OCI-LY7 (cell line): ENCODE data around the gene TRIP13. TPM values are rescaled to one million over a fixed set of nuclear protein-coding genes. Genes with fewer than 3 reads are reported as not detected.

ENCODE experiments used
- BruUV-seq: library from RNA; stranded (reverse); fragments of 400-500 nt; replicated peaks from 2 replicates; lab custom pipeline; 2021; lab: Mats Ljungman, UMichigan
- CTCF ChIA-PET: fragments of 300-600 bp; sonication (Branson Sonifier 250); formaldehyde crosslinking; loops from one replicate; lab custom pipeline; 2022; ENCODE audit warnings: antibody characterized with exemption; ENCODE audit not compliant: unreplicated experiment; lab: Charles Lee
- POLR2A ChIA-PET: fragments of 300-600 bp; sonication (Branson Sonifier 250); formaldehyde crosslinking; loops from one replicate; lab custom pipeline; 2022; ENCODE audit warnings: antibody characterized with exemption; lab: Charles Lee
- DNase-seq: peaks from one replicate; pipeline ENCODE4 v3.0.0-alpha.2; 2015; ENCODE audit warnings: low spot score
- H2AFZ ChIP-seq: fragments of 200-600 bp; sonication (generic), shearing (Covaris generic); 2 replicates; pipeline ENCODE4 v1.6.1; 2014; ENCODE audit warnings: mild to moderate bottlenecking, antibody characterized with exemption, low read length, moderate library complexity
- H3K27ac ChIP-seq: fragments of 200-600 bp; sonication (generic); 2 replicates; pipeline ENCODE4 v1.5.1; 2014; ENCODE audit warnings: mixed run types, low read depth, mild to moderate bottlenecking, moderate library complexity, low read length, inconsistent platforms; ENCODE audit not compliant: poor library complexity, severe bottlenecking
- H3K36me3 ChIP-seq: fragments of 200-600 bp; sonication (generic); 2 replicates; pipeline ENCODE4 v1.6.1; 2014; ENCODE audit warnings: mild to moderate bottlenecking, antibody characterized with exemption, low read length, moderate library complexity, mixed read lengths; ENCODE audit not compliant: insufficient read depth
- H3K4me1 ChIP-seq: fragments of 200-600 bp; sonication (generic); 2 replicates; pipeline ENCODE4 v1.5.1; 2014; ENCODE audit warnings: mild to moderate bottlenecking, low read length; ENCODE audit not compliant: insufficient read depth, poor library complexity, severe bottlenecking
- H3K4me2 ChIP-seq: fragments of 200-600 bp; sonication (generic); 2 replicates; pipeline ENCODE4 v1.6.1; 2014; ENCODE audit warnings: mild to moderate bottlenecking, low read length
- H3K4me3 ChIP-seq: fragments of 200-600 bp; sonication (generic); 2 replicates; pipeline ENCODE4 v1.5.1; 2014; ENCODE audit warnings: mild to moderate bottlenecking, low read depth, low read length; ENCODE audit not compliant: poor library complexity, severe bottlenecking
- H3K79me2 ChIP-seq: fragments of 200-600 bp; sonication (generic); 2 replicates; pipeline ENCODE4 v1.6.1; 2016; ENCODE audit warnings: low read depth, mild to moderate bottlenecking, low read length, moderate library complexity, mixed read lengths; ENCODE audit not compliant: insufficient read depth
- H3K9me2 ChIP-seq: fragments of 200-600 bp; sonication (generic); 2 replicates; pipeline ENCODE4 v1.6.1; 2016; ENCODE audit warnings: mild to moderate bottlenecking, low read length, mixed read lengths; ENCODE audit not compliant: insufficient read depth
- H3K9me3 ChIP-seq: fragments of 200-600 bp; sonication (generic); 2 replicates; pipeline ENCODE4 v1.6.1; 2014; ENCODE audit warnings: mild to moderate bottlenecking, mixed run types, low read length, mixed read lengths
- H4K20me1 ChIP-seq: fragments of 200-600 bp; sonication (generic); 2 replicates; pipeline ENCODE4 v1.6.1; 2014; ENCODE audit warnings: mild to moderate bottlenecking, antibody characterized with exemption, low read length, moderate library complexity, mixed read lengths; ENCODE audit not compliant: insufficient read depth
- EZH2phosphoT487 ChIP-seq: fragments of 200-600 bp; sonication (generic); IDR thresholded peaks from 2 replicates; pipeline ENCODE4 v1.6.1; 2018; ENCODE audit warnings: low read depth, borderline replicate concordance, mild to moderate bottlenecking, mixed run types, antibody characterized with exemption, low read length, moderate library complexity, mixed read lengths
- intact Hi-C: fragments of 100-400 bp; cut with micrococcal nuclease; formaldehyde crosslinking; loops from one replicate; pipeline ENCODE4 v1.10.0; 2022; ENCODE audit not compliant: unreplicated experiment
- total RNA-seq, 2 experiments: library from RNA; depleted of rRNA in 1 of 2; stranded (reverse); fragments of >200 nt in 1 of 2; shearing (Covaris generic) in 1 of 2; gene quantifications; 2 replicates each; pipeline ENCODE4 v1.2.3, GENCODE V29; 2014 to 2022
- TF ChIP-seq, protein P1 (sequence below): fragments of 200-600 bp; sonication (generic); conservative IDR thresholded peaks from 2 replicates; pipeline ENCODE4 v1.5.1; 2014; ENCODE audit warnings: mild to moderate bottlenecking, antibody characterized with exemption, low read length, moderate library complexity, mixed read lengths

Gene TRIP13
- total RNA-seq, 2 experiments from 2014 or later, result 46.6 to 59.4 TPM

DNA sequence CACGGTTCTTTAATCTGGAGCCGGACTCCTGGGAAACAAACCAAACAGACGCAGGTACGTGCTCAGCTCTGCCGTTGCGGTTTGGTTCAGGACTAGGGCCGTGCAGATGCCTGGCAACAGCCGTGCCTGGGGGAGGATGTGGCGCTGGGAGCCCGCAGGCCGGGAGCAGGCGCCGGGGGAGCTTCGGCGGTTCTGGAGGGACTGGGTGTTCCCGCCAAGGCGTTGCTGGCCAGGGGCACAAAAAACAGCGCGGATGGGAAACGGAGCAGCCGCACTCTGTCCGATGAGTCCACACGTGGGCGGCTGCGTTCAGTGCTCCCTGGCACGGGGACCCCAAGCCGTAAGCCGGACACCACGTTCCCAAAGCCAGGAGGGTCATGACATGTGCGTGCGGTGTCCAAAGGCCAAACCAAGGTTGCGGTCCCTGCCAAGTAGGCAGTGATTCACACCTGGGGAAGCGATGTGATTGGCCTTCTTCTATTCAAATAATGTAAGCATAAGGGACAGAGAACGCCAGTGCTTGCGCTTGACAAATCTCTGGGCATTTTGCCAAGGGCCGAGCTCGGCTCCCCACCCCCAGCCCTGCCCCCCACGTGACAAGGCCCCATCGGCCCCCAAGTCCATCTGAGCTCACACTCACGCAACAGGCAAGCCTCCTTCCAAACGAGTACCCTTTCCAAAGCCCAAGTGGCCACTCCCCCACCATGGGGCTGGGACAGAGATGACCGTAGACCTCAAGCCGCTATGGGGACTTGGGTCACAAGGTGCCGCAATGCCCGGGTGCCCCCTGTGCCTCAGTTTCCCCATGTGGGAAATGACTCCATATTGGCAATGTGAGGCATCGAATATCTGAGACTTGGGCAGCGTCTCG lies 66.3 kb downstream of the TRIP13 start:
- Histone ChIP-seq H3K27ac (no peak overlapping the region), H4K20me1 (no peaks in the 10 kb centered on the region), H2AFZ (no peak overlapping the region), H3K36me3 (no peaks in the 10 kb centered on the region), H3K9me3 (no peaks in the 10 kb centered on the region), H3K4me2 (no peak overlapping the region), H3K4me1 (no peaks in the 10 kb centered on the region), H3K4me3 (no peak overlapping the region), H3K9me2 (no peaks in the 10 kb centered on the region), H3K79me2 (no peaks in the 10 kb centered on the region)
- DNase-seq, result no peak
- ChIA-PET POLR2A (no interaction called here), CTCF (no interaction called here)
- TF ChIP-seq, protein P1, sequence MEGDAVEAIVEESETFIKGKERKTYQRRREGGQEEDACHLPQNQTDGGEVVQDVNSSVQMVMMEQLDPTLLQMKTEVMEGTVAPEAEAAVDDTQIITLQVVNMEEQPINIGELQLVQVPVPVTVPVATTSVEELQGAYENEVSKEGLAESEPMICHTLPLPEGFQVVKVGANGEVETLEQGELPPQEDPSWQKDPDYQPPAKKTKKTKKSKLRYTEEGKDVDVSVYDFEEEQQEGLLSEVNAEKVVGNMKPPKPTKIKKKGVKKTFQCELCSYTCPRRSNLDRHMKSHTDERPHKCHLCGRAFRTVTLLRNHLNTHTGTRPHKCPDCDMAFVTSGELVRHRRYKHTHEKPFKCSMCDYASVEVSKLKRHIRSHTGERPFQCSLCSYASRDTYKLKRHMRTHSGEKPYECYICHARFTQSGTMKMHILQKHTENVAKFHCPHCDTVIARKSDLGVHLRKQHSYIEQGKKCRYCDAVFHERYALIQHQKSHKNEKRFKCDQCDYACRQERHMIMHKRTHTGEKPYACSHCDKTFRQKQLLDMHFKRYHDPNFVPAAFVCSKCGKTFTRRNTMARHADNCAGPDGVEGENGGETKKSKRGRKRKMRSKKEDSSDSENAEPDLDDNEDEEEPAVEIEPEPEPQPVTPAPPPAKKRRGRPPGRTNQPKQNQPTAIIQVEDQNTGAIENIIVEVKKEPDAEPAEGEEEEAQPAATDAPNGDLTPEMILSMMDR, result no peak
- TF ChIP-seq EZH2phosphoT487, result no peak
- no TSS peak for BruUV-seq
- intact Hi-C loops, result no loop called here

DNA sequence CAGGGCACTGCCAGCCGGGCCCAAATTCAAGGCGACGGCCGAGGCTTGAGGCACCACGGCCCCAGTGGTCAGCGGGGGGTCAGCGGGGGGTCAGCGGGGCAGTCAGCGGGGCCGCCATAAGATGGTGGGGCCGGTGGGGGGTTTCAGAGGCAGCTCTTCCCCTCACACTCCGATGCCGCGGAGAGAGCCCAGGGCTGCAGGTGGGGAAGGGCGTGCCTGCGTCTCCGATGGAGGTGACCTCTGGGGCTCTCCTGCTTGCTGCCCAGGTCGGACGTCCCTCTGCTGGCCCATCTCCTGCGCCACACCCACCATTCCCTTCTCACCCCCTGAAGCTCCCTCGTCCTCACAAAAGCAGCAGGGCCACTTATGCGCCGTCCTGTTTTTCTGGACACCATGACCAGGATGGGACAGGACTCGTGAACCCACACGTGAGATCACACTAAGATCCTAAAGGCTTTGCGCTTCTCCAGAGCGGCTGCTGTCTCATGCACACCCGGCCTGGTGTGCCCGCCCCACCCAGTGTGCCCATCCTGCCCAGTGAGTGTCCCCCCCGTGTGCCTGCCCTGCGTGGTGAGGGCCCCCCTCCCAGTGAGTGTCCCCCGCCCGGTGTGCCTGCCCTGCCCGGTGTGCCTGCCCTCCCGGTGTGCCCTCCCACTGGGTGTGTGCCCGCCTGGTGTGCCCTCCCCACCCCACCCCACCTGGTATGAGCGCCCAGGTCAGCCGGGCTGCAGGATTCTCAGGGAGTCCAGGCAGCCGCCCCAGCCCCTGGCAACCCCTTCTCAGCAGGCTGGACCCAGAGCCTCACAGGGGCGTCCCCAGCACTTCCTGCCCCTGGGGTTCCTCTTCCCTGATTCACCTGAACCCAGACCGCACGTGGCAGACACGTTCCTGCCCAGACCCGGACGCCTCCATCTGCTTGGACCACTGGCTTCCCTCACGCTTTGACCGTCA lies 67.2 kb downstream of the TRIP13 start:
- POLR2A ChIA-PET, result no interaction called here
- no TSS peak for BruUV-seq
- Histone ChIP-seq H3K9me2 (no peaks in the 10 kb centered on the region), H3K4me1 (no peaks in the 10 kb centered on the region), H3K4me3 (no peak overlapping the region), H3K9me3 (no peaks in the 10 kb centered on the region), H3K36me3 (no peaks in the 10 kb centered on the region), H3K27ac (no peak overlapping the region), H3K4me2 (no peak overlapping the region), H4K20me1 (no peaks in the 10 kb centered on the region), H3K79me2 (no peaks in the 10 kb centered on the region), H2AFZ (no peak overlapping the region)
- TF ChIP-seq EZH2phosphoT487, result no peak
- TF ChIP-seq, protein P1, result no peak
- no peak for DNase-seq
- intact Hi-C loops, result no loop called here
- CTCF ChIA-PET, result no interaction called here
